GM19463 (cell line): Measurements from ENCODE around the gene PJVK.
"Not testable (repeated sequence)": the region's sequence is repeated elsewhere in the genome, so short reads cannot be mapped to it uniquely, and the experiment has no call there.

ENCODE experiments used
- ATAC-seq: cut with Tn5 transposase; IDR thresholded peaks from one replicate; pipeline ENCODE4 v1.9.1; 2021; ENCODE audit warnings: mild to moderate bottlenecking, moderate library complexity; ENCODE audit not compliant: unreplicated experiment

PJVK gene, protein sequence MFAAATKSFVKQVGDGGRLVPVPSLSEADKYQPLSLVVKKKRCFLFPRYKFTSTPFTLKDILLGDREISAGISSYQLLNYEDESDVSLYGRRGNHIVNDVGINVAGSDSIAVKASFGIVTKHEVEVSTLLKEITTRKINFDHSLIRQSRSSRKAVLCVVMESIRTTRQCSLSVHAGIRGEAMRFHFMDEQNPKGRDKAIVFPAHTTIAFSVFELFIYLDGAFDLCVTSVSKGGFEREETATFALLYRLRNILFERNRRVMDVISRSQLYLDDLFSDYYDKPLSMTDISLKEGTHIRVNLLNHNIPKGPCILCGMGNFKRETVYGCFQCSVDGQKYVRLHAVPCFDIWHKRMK

DNA sequence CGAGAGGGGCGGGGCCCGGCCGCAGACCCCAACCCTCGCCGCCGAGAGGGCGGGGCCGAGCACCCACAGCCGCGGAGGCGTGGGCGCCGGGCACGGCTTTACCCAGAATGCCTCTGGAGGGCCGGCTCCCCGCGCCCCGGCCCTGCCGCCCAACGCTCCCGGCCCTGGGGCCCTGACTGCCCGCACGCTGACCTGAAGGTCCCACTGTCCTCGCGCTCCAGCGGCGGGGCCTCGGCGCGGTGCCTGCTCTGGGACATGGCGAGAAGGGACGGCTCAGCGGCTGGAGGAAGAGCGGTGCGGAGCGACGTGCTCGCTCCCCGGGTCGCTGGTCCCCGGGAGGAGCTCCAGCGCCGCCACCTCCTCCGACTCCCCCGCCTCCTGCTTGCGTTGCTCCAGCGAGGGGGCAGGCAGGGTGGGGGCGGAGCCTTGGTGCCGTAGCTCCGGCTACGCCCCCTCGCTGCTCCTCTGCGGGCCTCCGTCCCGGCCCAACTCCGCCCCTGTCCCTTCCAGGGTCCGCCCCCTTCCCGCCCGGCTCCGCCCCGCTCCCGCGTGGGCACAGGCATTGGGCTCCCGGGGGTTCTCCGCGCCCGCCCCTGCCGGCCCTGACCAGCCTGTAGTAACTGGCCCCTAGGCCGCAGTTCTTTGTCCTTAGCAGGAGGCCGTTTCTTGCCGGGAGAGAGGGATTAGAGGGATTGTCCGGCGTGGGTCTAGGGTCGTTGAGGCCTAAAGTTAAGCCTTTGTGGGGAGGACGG lies at the start of gene PJVK, which contains the start of gene PRKRA:
Gene PJVK, plus strand, starts transcription at position 605 of the 752 bp plus-strand sequence. CDS start 2,032 bp downstream, outside the sequence.
Gene PRKRA, minus strand, starts transcription at position 402 of the 752 bp plus-strand sequence. Its CDS starts 145 bp downstream, at position 257.
- ATAC-seq, result peak; percentile 80

DNA sequence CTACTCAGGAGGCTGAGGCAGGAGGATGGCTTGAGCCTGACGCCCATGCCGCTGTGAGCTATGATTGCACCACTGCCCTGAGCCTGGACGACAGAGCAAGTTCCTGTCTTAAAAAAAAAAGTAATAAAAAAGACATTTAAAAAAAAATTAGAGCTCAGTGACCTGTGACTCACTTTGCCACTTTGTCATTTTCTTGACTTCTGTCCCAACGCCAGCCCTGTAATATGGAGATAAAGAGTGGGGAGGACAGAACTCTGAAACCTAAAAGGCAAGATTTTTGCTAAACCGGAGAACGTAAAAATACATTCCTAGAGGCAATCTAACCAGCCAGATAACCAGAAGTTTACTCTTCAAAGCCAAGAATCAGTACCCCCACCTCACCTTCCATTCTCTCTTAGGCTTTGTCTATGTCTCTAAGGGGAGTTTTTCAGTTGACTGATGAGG lies 49.2 kb upstream of the PJVK start:
- no peak for ATAC-seq

DNA sequence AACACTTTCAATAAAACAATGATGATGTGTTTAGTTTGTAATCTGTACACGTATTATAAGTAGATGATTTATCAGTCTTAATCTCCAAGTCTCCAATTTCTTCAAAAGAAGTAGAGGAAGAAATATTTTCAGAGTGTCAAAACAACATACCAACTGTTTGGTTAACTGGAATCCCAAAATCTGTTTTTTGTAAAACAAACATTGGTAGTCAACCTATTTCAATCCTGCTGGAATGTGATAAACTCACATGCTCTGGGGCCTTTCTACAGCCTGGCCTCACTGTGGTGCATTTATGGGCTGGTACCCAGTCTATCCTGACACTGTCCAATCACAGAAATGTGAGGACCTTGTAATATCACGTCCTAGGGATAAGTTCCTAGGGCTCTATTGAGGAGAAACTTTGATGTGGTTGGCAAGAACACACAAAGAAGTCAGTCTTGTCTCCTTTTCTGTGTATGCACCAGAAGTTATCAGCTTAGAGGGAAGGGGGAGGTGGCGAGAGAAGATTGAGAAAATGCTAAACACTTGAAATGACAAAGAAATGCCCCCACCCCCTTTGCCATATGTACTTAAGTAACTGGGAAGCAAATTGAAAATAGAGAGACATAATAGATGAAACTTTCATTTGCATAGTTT lies 47.4 kb upstream of the PJVK start:
- peak; percentile 36 for ATAC-seq

DNA sequence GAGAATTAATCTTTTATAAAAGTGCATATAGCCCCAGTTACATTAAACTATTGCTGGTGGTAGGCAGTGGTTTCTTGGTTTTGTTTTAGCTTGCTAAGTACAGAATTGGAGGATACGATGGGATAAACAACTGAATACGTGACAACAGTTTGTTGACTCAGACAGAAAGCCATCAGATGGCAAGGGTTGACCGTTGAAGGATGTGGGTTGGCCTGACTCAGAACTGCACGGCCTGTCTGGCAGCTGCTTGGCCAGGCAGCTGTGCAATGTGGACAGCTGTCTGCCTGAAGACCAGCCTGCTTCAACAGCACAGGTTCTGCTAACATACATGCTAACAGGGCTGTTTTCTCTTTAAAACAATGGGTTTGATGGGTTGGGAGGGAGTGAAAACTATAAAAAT lies 46.8 kb upstream of the PJVK start:
- ATAC-seq, result peak; percentile 99

DNA sequence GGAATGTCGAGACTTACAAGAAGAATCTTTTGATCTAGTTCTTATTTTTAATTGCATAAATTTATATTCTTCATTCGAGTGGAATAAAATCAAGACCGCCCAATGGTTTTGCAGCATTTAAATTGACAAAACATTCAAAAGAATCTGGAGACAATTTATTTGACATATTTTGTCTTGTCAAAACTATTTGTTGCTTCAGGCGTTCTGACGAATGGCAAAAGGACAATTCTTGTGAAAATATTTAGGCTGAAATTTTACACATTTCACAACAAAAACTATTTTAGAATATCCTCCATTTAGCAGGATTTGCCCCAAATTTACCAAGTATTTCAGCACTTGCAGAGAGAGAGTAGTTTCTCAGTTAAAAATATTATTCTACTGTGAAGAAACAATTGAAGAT lies 41.9 kb upstream of the PJVK start:
- no peak for ATAC-seq

DNA sequence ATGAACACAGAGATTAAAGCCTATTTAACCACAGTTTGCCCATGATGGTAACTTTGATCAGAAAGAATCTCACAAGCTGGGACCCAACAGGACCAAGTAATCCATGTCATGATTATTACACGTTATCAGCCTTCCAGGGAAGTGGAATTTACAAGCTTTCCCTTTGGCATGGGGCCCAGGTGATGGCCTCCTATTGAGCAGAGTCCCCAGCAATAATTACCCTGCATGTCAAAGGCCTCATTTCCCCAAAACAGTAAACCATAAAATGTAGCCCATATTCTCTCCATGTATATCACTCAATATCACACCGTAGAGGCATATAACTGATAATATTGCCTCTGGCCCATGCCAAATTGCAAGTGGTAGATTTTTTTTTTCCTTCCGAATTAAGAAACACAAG lies 39.1 kb upstream of the PJVK start:
- ATAC-seq, result no peak

DNA sequence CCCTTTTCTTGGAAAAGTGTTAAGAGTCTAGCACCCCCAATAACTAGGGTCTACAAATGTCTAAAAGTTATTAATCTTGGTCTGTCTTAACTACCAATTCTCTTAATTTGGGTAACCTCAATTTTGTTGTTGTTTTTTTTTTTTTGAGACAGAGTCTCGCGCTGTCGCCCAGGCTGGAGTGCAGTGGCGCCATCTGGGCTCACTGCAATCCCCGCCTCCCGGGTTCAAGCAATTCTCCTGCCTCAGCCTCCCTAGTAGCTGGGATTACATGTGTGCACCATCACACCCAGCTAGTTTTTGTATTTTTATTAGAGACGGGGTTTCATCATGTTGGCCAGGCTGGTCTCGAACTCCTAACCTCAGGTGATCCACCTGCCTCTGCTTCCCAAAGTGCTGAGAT lies 38.7 kb upstream of the PJVK start:
- not testable (repeated sequence) for ATAC-seq

DNA sequence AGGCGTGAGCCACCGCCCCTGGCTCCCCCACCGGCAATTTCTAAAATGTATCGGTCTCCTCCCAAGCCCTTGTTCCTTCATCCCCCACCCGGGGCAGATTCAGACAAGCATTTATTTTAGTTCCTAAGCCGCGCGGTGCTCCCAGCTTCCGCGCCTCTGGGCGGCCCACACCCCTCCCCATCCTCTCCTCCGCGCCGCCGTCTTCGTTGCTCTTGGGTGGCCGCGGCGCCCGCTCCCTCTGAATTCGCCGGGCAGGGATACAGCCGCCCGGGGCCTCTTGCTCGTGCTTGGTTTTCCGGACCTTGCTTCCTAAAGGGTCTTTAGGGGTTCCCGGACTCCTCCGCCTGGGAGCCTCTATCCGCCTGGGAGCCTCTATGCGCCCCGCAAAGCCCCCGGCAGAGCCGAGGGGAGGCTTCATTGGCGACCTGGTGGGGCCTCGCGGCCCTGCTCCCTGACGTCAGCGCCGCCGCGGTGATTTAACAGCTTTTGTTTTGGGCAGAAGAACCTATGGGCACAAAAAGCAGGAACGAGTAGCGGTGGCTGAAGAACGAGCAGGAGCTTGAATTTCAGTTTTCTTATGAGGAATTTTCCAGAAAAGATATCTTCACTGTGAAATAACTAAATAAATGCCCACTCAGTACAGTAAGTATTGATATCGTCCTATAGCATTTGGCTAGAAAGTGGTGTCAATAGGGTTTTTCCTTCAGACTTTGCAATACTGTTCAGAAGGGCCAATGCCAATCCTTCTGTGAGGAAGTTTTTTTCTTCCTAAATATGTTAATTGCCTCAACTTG lies 37.5 kb upstream of the PJVK start:
- peak; percentile 75 for ATAC-seq

DNA sequence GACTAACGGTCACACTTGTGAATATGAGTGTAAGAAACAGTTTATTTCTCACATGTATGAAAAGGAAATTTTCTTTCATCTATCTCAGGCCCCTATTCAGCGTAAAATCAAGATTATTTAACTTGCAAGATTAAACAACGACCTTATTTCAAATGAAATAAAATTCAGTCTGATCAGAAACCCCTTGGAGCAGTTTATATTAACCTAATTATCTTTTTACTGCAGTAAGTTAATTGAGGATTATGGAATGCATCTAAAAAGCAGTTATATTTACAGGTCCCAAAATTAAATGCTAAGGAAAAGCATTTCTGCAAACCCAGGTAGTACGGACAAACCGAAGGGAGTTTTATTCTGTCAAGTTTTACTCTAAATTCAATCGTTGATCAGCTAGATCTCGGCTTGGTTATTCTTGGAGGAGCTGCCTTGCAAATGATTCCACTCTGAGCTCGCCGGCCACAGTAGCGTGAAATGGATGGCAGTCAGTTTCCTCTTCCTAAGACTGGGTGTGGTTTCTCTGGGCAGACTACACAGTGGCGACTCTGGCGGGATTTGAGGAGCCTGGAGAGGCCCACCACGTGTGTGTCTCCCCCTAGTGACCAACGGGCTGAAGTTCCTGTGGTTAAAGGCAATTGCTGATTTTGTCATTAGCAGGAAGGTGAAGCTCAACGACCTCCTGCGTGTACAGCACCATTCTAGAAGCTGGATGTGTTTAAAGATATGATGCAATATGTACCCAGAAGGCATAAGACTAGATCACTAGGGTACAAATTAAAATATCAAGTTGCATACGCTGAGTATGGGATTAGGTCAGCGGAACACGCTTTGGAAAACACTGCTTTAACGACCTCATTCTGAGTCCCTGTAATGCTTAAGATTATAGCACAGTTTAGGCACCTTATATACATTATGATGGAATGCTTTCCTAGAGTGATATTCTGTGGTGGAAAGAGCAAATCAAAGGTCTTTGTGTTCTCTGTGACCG lies 36.6 kb upstream of the PJVK start:
- peak; percentile 74 for ATAC-seq

DNA sequence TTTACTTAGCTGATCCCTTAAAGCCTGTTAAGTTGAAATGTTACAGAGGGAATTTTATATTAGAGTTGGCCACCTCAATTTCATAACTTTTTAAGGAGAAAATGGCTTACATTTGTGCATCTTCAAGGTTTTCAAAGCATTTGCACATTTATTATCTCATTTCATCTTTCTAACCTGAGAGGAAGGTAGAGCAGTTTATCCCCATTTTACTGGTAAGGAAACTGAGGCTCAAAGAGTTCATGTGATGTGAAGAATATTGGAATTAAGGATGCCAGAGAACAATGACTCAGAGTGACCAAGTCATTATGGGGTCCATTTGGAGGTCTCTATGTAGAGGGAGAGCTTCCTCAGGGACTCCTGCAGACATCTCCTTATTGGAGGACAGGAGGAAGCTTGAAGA lies 35.2 kb upstream of the PJVK start:
- no peak for ATAC-seq

DNA sequence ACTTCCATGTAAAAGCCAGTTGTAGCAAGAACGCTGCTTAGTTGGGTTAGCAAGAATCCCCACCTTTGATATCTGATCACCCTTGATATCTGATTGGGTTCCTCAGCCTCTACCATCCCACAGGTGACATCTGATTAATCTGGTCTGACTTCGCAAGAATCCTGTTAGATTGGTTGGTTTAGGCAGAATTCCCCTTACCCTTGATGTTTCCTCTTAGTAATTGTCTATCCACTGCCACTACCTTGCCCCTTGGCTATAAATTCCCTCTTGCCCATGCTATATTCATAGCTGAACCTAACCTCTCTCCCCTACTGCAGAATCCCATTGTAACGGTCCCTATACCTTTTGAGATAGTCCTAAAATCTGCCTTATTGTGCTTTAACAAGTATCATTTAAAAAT lies 33.3 kb upstream of the PJVK start:
- ATAC-seq, result no peak

DNA sequence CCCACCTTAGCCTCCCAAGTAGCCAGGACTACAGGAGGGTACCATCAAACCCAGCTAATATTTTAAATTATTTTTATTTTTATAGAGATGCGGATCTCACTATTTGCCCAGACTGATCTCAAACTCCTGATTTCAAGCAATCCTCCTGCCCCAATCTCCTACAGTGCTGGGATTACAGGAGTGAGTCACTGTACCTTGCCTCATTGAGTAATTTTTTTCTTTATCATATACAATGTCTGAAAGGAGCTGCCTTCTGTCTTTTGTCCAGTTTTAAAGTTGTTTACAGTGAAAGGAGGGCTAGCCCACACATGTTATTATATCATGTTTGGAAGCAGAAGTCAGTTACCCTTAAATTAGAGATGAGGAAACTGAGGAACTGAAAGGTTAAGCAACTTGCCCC lies 32.8 kb upstream of the PJVK start:
- ATAC-seq, result no peak

DNA sequence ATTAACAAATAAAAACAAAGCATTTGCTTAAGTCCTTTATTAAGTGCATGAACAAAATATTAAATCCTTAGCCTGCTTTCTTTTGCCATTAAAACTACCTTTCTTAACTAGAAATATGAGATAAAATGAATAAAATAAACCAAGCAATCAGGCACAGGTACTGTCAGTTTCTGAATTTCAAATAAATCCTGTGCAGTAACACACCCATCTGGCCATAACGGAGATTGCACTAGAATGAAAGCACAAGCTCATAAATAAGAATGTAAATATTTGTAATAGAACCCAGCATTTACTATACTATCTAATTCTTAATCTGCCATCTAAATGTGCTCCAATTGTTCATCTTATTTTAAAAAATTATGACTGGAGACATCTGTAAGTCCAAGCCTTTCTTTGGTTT lies 32.1 kb upstream of the PJVK start:
- no peak for ATAC-seq

DNA sequence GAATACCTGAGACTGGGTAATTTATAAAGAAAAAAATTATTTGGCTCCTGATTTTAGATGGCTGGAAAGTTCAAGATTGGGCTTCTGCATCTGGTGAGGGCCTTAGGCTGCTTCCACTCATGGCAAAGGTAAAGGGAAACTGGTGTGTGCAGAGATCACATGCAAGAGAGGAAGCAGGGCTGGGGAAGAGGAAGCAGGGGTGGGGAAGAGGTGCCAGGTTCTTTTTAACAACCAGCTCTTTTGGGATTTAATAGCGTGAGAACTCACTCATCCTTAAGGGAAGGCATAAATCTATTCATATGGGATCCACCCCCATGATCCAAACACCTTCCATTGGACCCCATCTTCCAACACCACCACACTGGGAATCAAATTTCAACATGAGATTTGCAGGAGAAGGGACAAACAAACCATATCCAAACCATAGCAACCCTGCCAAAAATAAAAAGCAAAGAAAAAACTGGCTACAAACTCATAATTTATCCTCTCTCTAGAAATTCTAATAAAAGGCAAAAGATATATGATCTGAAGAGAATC lies 30.6 kb upstream of the PJVK start:
- no peak for ATAC-seq

DNA sequence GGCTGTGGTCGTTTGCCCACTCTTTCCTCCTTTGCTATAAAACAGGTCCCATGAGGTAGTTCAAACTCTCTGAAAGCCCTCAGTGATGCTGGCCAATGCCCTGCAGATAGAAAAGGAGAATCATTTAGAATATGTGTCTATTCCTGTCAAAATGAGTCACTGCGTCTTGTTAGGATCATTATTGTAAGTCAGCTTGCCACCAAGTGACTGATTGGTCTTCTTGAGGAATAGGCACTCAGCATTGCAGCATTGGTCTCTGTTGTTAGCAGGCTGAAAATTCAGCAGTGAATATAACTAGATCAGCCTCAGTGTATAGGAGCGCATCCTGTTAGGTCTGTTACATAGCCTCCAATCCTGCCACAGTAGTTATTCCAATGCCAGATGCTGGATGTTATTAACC lies 29.1 kb upstream of the PJVK start:
- ATAC-seq, result no peak

DNA sequence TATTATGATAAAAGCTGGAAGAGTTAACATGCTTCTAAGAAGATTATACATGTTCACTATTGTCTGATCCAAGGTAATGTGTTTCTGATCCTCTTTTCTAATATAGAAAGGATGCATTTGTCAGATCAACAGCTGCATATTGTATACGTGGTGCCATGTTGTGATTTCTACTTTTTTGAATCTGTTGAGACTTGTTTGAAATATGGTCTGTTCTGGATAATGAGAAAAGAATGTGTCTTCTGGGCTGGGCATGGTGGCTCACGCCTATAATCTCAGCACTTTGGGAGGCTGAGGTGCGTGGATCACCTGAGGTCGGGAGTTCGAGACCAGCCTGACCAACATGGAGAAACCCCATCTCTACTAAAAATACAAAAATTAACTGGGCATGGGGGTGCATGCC lies 27.4 kb upstream of the PJVK start:
- not testable (repeated sequence) for ATAC-seq

DNA sequence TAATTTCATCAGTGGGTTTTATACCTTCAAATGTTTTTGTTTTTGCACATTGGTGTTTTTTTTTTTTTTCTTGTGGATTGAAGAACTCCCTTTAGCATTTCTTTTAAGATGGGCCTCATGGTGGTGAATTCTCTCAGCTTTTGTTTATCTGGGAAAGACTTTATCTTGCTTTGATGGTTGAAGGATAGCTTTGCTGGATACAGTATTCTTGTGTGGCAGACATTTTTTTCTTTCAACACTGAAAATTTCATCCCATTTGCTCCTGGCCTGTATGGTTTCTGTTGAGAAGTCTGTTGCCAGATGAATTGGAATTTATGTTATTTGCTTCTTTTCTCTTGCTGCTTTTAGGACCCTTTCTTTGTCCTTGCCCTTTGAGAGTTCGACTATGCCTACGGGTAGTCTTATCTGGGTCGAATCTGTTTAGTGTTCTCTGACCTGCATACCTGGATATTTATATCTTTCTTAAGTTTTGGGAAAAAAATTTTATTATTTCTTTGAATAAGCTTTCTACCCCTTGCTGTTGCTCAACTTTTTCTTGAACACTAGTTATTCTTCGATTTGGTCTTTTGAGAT lies 25.8 kb upstream of the PJVK start:
- no peak for ATAC-seq

DNA sequence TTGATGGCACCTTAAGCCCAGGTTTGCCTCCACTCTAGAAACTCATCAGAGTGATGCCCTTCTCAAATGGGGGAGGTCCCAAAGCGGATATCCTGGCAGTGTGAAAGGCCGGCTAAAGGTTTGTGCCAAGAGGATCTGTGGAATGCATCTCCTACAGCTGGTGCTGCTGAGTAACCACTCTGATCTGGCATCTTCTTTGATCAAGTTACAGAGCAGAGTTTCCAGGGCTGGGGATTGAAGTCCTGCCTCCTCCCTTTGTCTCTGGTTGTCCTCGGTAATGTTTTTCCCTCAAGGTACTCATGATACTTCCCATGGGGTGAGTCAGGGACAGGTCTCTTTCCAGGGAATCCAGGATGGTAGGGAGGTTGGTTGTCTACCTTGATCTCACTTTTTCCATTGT lies 24.8 kb upstream of the PJVK start:
- ATAC-seq, result no peak

DNA sequence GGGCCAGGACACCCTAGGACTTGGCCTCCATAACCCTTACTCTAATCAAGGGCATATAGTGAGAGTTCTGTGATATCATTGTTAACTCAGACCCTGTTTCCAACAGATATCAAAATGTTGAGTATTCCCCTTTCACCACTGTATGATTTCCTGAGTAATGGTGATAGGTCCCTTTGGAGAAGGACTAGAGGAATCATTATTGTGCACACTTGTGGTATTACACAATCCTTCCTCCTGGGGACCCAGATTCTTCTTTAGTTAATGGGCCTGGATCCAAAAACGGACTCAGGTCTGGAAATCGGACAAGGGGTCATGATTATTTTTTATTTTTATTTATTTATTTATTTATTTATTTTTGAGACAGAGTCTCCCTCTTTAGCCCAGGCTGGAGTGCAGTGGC lies 23.7 kb upstream of the PJVK start:
- no peak for ATAC-seq
